ES-I3 (cell line): ENCODE results near the gene MCOLN2.
"Not testable (repeated sequence)": the region's sequence is repeated elsewhere in the genome, so short reads cannot be mapped to it uniquely, and the experiment has no call there.

ENCODE experiments used
- H3K36me3 ChIP-seq: 2 replicates; pipeline ENCODE4 v1.6.1; 2013; ENCODE audit warnings: mild to moderate bottlenecking, low read length, control low read depth, moderate library complexity; ENCODE audit not compliant: insufficient read depth
- H3K4me1 ChIP-seq: 2 replicates; pipeline ENCODE4 v1.6.1; 2013; ENCODE audit warnings: mild to moderate bottlenecking, control low read depth, low read length; ENCODE audit not compliant: insufficient read depth
- H3K9ac ChIP-seq: 2 replicates; pipeline ENCODE4 v1.6.1; 2013; ENCODE audit warnings: low read depth, mild to moderate bottlenecking, low read length, moderate library complexity
- H3K9me3 ChIP-seq: 2 replicates; pipeline ENCODE4 v1.6.1; 2013; ENCODE audit warnings: mild to moderate bottlenecking, low read length, moderate library complexity; ENCODE audit not compliant: control insufficient read depth, insufficient read depth

The MCOLN2 gene

DNA sequence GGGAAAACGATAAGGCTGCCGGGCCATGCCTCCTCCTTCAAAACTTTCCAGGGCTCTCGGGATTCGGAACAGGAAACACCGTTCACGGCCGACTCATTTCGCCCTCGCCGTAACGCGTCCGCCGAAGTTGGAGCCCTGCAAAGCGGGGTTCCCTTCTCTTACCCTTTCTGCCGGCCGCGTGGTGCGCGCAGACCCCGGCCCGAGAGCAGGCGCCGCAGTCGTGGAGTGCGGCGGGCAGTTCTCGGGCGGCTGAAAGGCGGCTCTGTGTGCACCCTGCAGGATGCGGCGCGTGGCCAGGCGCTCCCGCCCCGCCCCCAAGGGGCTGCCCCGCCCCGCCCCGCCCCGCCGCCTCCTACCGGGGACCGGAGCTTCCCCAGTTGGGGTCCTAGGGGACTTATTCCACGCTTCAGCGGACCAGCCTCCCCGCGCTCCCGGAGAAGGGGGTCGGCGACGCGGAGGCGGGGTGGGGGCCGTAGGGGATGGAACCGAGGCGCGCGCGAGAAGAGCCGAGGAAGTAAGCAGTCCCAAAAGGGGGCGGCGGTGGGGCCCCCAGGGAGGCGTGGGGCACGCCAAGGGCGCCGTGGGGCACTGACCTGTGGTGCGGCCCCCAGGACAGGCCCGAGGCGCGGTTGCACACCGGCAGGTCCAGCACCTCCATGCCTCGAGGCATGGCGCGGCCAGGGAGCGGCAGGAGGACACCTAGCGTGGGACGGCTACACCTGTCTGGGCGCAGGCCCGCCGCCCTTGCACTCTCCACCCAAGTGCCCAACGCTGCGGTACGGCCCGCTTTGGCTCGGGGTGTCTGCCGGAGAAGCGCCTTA lies at the start of gene MCOLN2:
MCOLN2 (minus strand) TSS at position 268 of the 821 bp plus-strand sequence; CDS start at position 27, 241 bp downstream.
- Histone ChIP-seq H3K36me3 (no peaks in the 10 kb centered on the region), H3K9me3 (no peaks in the 10 kb centered on the region), H3K9ac (peak within 1 kb of the TSS; percentile 77), H3K4me1 (peaks cover 5% of the 10 kb centered on the region; the same call in 1 of the 2 replicates)

GRCh38 chr1:85042413-85042812 lies 45.5 kb upstream of the MCOLN2 start:
- H3K9ac ChIP-seq: no peak overlapping the region
- peaks cover 10% of the 10 kb centered on the region; the same call in 1 of the 2 replicates for H3K4me1 ChIP-seq
- no peaks in the 10 kb centered on the region for H3K36me3 ChIP-seq
- H3K9me3 ChIP-seq: no peaks in the 10 kb centered on the region

DNA sequence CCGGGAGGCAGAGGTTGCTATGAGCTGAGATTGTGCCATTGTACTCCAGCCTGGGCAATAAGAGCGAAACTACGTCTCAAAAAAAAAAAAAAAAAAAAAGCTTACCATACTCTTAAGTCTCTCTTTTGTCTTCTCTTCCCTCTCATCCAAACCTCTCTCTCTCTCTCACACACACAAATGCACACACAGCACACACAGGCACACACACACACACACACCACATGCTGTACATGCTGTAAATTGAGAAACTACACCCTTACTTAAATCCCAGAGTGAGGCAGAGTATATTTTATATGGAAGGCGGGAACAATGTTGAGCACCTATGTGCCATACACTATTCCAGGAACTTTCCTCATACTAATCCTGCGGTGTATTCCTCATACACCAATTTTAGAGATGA lies 44.9 kb upstream of the MCOLN2 start:
- Histone ChIP-seq H3K4me1 (peaks cover 10% of the 10 kb centered on the region; the same call in 1 of the 2 replicates), H3K9ac (no peak overlapping the region), H3K9me3 (no peaks in the 10 kb centered on the region)

DNA sequence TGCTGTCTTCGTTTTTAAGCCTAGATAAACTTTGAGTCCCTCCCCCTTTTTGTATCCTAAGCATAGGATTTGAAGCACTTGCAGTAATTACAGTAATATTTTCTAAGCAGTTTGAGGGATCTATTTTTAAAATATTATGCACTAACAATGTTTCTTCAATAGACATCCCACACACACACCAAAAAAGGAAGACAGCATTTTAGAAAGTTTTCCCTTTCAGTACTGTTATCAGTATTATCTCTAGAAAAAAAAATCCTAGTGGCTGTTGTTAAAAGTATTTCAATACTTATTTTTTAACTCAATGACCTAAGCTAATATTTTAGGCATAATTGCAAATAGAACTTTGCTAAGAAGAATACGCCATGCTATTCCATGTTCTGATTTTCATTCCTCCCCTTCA lies 36.3 kb upstream of the MCOLN2 start:
- Histone ChIP-seq H3K9ac (no peak overlapping the region), H3K36me3 (no peaks in the 10 kb centered on the region), H3K4me1 (no peaks in the 10 kb centered on the region), H3K9me3 (no peaks in the 10 kb centered on the region)

More for the DNA sequence above, 44.9 kb upstream of the MCOLN2 start:
- no peaks in the 10 kb centered on the region for H3K36me3 ChIP-seq

- H3K9me3 ChIP-seq: no peaks in the 10 kb centered on the region
- H3K4me1 ChIP-seq: no peaks in the 10 kb centered on the region
- no peaks in the 10 kb centered on the region for H3K36me3 ChIP-seq
- H3K9ac ChIP-seq: no peak overlapping the region
Observed at GRCh38 chr1:85030536-85030935, 33.6 kb upstream of the MCOLN2 start.

- Histone ChIP-seq H3K36me3 (no peaks in the 10 kb centered on the region), H3K9me3 (no peaks in the 10 kb centered on the region), H3K4me1 (no peaks in the 10 kb centered on the region), H3K9ac (no peak overlapping the region)
Observed at GRCh38 chr1:85028151-85028550, 31.2 kb upstream of the MCOLN2 start.

DNA sequence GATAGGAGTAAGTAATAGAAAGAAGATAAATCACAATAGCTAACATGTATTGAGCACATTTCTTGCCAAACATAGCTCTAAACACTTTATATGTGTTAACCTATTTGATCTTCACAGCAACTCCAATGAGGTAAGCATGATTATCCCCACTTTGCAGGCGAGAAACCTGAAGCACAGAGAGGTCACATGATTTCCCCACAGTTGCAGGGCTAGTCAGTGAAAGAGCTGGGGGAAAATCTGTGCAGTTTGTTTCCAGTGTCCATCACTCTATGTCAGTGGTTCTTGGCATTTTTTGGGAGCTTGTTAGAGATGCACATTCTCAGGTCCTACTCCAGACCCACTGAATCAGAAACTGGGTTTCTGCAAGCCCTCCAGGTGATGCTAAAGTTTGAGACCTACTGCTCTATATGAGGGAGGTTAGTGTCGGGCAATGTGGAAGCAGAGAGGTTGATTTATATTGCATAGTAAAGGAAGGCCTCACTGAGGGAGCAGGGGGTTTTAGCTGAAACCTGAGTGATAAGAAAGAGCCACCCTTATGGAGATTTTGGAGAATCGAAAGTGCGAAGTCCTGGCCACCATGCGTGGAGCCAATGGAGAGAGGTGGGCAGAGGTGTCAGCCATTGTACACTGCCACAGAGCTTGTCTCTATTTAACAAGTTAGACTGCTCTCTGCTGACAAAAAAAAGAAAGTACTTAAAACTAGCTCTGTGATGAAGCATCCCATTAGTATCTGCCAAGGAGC lies 30.5 kb upstream of the MCOLN2 start:
- Histone ChIP-seq H3K9me3 (no peaks in the 10 kb centered on the region), H3K4me1 (no peaks in the 10 kb centered on the region), H3K36me3 (no peaks in the 10 kb centered on the region), H3K9ac (no peak overlapping the region)

- Histone ChIP-seq H3K36me3 (no peaks in the 10 kb centered on the region), H3K9me3 (no peaks in the 10 kb centered on the region), H3K4me1 (no peaks in the 10 kb centered on the region), H3K9ac (no peak overlapping the region)
Observed at GRCh38 chr1:85025940-85026339, 29.0 kb upstream of the MCOLN2 start.

DNA sequence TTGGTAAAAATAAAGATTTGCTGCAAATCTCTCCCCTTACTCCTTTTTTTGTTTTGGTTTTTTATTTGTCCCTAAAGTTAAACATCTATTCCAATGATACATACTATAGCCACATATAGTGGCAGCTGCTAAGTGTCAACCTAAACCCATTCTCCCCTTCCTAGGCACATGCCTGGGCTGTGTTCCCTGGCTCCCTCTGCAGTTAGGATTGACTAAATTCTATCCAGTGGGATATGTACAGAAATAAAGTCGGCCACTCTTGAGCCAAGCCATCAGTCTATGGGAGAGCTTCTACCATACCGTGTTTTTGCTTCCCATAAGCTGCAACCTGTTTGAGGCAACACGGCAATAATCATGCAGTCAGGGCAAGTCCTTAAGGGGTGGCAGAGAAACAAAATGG lies 27.8 kb upstream of the MCOLN2 start:
- Histone ChIP-seq H3K9ac (no peak overlapping the region), H3K9me3 (no peaks in the 10 kb centered on the region), H3K4me1 (no peaks in the 10 kb centered on the region), H3K36me3 (no peaks in the 10 kb centered on the region)

DNA sequence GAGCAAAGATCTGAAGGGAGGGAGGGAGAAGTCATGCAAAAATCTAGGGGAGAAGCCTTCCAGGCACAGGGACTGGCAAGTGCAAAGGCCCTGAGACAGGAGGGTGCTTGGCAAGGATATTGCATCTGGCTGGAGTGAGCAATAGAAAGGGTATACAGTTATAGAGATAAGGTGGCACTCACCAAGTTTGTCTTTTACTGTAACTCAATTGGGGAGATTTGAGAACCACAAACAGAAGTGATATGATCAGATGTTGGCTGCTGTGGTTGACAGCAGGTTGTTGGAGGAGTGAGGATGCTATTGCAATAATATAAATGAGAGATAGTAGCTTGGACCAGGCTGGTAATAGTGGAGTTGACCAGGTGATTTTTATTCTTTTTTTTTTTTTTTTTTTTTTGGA lies 25.8 kb upstream of the MCOLN2 start:
- Histone ChIP-seq H3K4me1 (no peaks in the 10 kb centered on the region), H3K9me3 (no peaks in the 10 kb centered on the region), H3K36me3 (no peaks in the 10 kb centered on the region), H3K9ac (no peak overlapping the region)

- Histone ChIP-seq H3K9me3 (no peaks in the 10 kb centered on the region), H3K9ac (no peak overlapping the region), H3K4me1 (no peaks in the 10 kb centered on the region), H3K36me3 (no peaks in the 10 kb centered on the region)
Observed at GRCh38 chr1:85019994-85020393, 23.1 kb upstream of the MCOLN2 start.

DNA sequence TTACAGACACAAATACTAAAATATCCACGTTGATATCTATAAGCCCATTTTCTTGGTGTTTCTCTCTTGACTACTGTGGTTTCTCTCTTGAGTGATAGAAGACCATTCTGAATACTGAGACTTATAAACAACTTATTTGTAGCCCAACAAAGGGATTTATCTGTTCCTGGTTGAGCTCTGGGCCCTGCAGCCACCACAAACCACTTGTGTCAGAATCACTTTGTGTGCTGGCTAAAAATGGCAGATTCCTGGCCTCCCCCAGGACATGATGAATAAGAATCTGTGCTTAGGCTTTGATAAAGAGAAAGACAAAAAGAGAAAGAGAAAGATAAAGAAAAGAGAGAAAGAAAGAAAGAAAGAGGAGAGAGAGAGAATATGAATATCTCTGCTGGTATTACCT lies 18.9 kb upstream of the MCOLN2 start:
- no peaks in the 10 kb centered on the region for H3K4me1 ChIP-seq
- H3K36me3 ChIP-seq: no peaks in the 10 kb centered on the region
- H3K9me3 ChIP-seq: no peaks in the 10 kb centered on the region
- no peak overlapping the region for H3K9ac ChIP-seq

- H3K36me3 ChIP-seq, H3K9me3 ChIP-seq, H3K4me1 ChIP-seq, H3K9ac ChIP-seq: not testable (repeated sequence)
Observed at GRCh38 chr1:85005641-85006040, 8.7 kb upstream of the MCOLN2 start.

DNA sequence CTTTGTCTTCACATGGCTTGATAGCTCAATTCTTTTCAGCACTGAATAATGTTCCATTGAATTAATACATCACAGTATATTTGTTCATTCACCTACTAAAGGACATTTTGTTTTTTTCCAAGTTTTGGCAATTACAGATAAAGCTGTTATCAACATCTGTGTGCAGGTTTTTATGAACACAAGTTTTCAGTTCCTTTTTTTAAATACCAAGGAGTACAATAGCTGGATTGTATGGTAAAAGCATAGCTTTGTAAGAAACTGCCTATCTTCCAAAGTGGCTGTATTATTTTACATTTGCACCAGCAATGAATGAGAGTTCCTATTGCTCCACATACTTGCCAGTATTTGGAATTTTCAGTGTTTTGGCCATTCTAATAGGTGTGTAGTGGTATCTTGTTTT lies 4.8 kb upstream of the MCOLN2 start:
- H3K36me3 ChIP-seq: no peaks in the 10 kb centered on the region
- H3K9ac ChIP-seq: no peak overlapping the region
- peaks cover 5% of the 10 kb centered on the region; the same call in 1 of the 2 replicates for H3K4me1 ChIP-seq
- no peaks in the 10 kb centered on the region for H3K9me3 ChIP-seq
